A673 (cell line): ENCODE measurements around the gene CRP. TPM values are rescaled to one million over a fixed set of nuclear protein-coding genes. Genes with fewer than 3 reads are reported as not detected.

Experiments used
- BruUV-seq: library from RNA; stranded (reverse); fragments of 400-500 nt; replicated peaks from 2 replicates; lab custom pipeline; 2021; lab: Mats Ljungman, UMichigan
- CTCF ChIA-PET: fragments of 300-600 bp; sonication (Branson Sonifier 250); formaldehyde crosslinking; loops from one replicate; lab custom pipeline; 2022; ENCODE audit warnings: antibody characterized with exemption; lab: Charles Lee
- POLR2A ChIA-PET: fragments of 300-600 bp; sonication (Branson Sonifier 250); formaldehyde crosslinking; loops from one replicate; lab custom pipeline; 2022; ENCODE audit warnings: antibody characterized with exemption; ENCODE audit not compliant: low non-redundant PET; lab: Charles Lee
- DNase-seq: peaks from one replicate; pipeline ENCODE4 v3.0.0-alpha.2; 2015; ENCODE audit warnings: low spot score
- H3K27ac ChIP-seq: fragments of 200-600 bp; sonication (generic); 2 replicates; pipeline ENCODE4 v1.5.1; 2016; ENCODE audit warnings: mixed run types, low read depth, mild to moderate bottlenecking, mixed read lengths, antibody characterized with exemption, low read length; ENCODE audit not compliant: poor library complexity, severe bottlenecking
- H3K27me3 ChIP-seq: fragments of 200-600 bp; sonication (generic); replicated peaks from 2 replicates; pipeline ENCODE4 v1.6.1; 2017; ENCODE audit warnings: mixed run types, low read depth, mild to moderate bottlenecking, mixed read lengths, antibody characterized with exemption, low read length; ENCODE audit not compliant: insufficient read depth, poor library complexity
- H3K36me3 ChIP-seq: fragments of 200-600 bp; sonication (generic); 2 replicates; pipeline ENCODE4 v1.6.1; 2016; ENCODE audit warnings: mixed run types, mild to moderate bottlenecking, mixed read lengths, antibody characterized with exemption, low read length; ENCODE audit not compliant: insufficient read depth, poor library complexity, severe bottlenecking
- H3K4me1 ChIP-seq: fragments of 200-600 bp; sonication (generic); 2 replicates; pipeline ENCODE4 v1.6.1; 2017; ENCODE audit warnings: mixed run types, mild to moderate bottlenecking, mixed read lengths, antibody characterized with exemption, low read length; ENCODE audit not compliant: insufficient read depth, poor library complexity, severe bottlenecking
- H3K4me3 ChIP-seq: fragments of 200-600 bp; sonication (generic); 2 replicates; pipeline ENCODE4 v1.5.1; 2016; ENCODE audit warnings: low read depth, mixed run types, mild to moderate bottlenecking, mixed read lengths, low read length; ENCODE audit not compliant: poor library complexity, severe bottlenecking
- H3K9me3 ChIP-seq: fragments of 200-600 bp; sonication (generic); 2 replicates; pipeline ENCODE4 v1.6.1; 2016; ENCODE audit warnings: mixed run types, low read depth, mild to moderate bottlenecking, mixed read lengths, antibody characterized with exemption, low read length; ENCODE audit not compliant: poor library complexity, severe bottlenecking
- CTCF ChIP-seq: fragments of 300-800, 200-600 bp; sonication (generic); conservative IDR thresholded peaks from 2 replicates; pipeline ENCODE4 v1.5.1; 2017; ENCODE audit warnings: low read depth, mild to moderate bottlenecking, antibody characterized with exemption, low read length, moderate library complexity, mixed read lengths
- EZH2 ChIP-seq: fragments of 200-600 bp; sonication (generic); IDR thresholded peaks from 2 replicates; pipeline ENCODE4 v1.6.1; 2017; ENCODE audit warnings: borderline replicate concordance, low read depth, mild to moderate bottlenecking, mixed read lengths, antibody characterized with exemption, low read length; ENCODE audit not compliant: poor library complexity, severe bottlenecking
- intact Hi-C: fragments of 100-400 bp; cut with micrococcal nuclease; formaldehyde crosslinking; loops from one replicate; pipeline ENCODE4 v1.10.0; 2022; ENCODE audit not compliant: unreplicated experiment
- total RNA-seq: library from RNA; stranded (reverse); gene quantifications from 2 replicates; pipeline ENCODE4 v1.2.3, GENCODE V29; 2021

Gene CRP
- total RNA-seq, 1 experiment from 2014 or later = not detected

GRCh38 chr1:159755451-159756007, 41.1 kb upstream of the CRP start:
- ChIA-PET CTCF (no interaction called here), POLR2A (no interaction called here)
- intact Hi-C loops = no loop called here
- Histone ChIP-seq H3K9me3 (no peaks in the 10 kb centered on the region), H3K4me1 (no peaks in the 10 kb centered on the region), H3K36me3 (no peaks in the 10 kb centered on the region), H3K27ac (no peak overlapping the region), H3K27me3 (peaks cover 28% of the 10 kb centered on the region), H3K4me3 (no peak overlapping the region)
- TF ChIP-seq EZH2 (no peak), CTCF (no peak)
- DNase-seq = no peak
- no TSS peak for BruUV-seq

- no peaks in the 10 kb centered on the region for H3K4me1 ChIP-seq
- H3K27ac ChIP-seq = no peak overlapping the region
- POLR2A ChIA-PET = no interaction called here
- intact Hi-C loops = no loop called here
- CTCF ChIA-PET = no interaction called here
- H3K4me3 ChIP-seq = no peak overlapping the region
- TF ChIP-seq CTCF = no peak
- no peak for TF ChIP-seq EZH2
- no TSS peak for BruUV-seq
- peaks cover 23% of the 10 kb centered on the region for H3K27me3 ChIP-seq
- no peaks in the 10 kb centered on the region for H3K9me3 ChIP-seq
- DNase-seq = no peak
- no peaks in the 10 kb centered on the region for H3K36me3 ChIP-seq
Measured at GRCh38 chr1:159753386-159753785, 39.0 kb upstream of the CRP start.

- intact Hi-C loops = no loop called here
- BruUV-seq = no TSS peak
- no peak for DNase-seq
- POLR2A ChIA-PET = no interaction called here
- no peak for TF ChIP-seq EZH2
- no peak for TF ChIP-seq CTCF
- Histone ChIP-seq H3K27ac (no peak overlapping the region), H3K36me3 (no peaks in the 10 kb centered on the region), H3K4me1 (no peaks in the 10 kb centered on the region), H3K4me3 (no peak overlapping the region), H3K9me3 (no peaks in the 10 kb centered on the region), H3K27me3 (peaks cover 18% of the 10 kb centered on the region)
- CTCF ChIA-PET = no interaction called here
Measured at GRCh38 chr1:159752135-159752580, 37.8 kb upstream of the CRP start.
